ENCODE data around the gene SUN2.

- TF ChIP-seq POLR2A (IDR thresholded peaks at IDR 0.05) (no peak), CTCF (IDR thresholded peaks at IDR 0.05) (no peak), POLR2AphosphoS5 (IDR thresholded peaks at IDR 0.05; ENCODE audit: insufficient read depth in 1 of 2, low read depth in 1 of 2) (no peak)
Observed at GRCh38 chr22:38754751-38755154, 1.0 kb downstream of the SUN2 start.
